Urothelium cell line (cell line): ENCODE data around the gene RXRA.

Experiments
- DNase-seq: peaks from one replicate; pipeline ENCODE4 v3.0.0; 2011; ENCODE audit warnings: low spot score, mixed read lengths
- FAIRE-seq: peaks from 2 replicates; lab custom pipeline; 2011; peaks lifted over from hg19 to GRCh38; lab: Jason Lieb, UNC

Gene RXRA

GRCh38 chr9:134335061-134335460 lies 8.8 kb downstream of the RXRA start:
- FAIRE-seq (no peak), DNase-seq (no peak)

DNA sequence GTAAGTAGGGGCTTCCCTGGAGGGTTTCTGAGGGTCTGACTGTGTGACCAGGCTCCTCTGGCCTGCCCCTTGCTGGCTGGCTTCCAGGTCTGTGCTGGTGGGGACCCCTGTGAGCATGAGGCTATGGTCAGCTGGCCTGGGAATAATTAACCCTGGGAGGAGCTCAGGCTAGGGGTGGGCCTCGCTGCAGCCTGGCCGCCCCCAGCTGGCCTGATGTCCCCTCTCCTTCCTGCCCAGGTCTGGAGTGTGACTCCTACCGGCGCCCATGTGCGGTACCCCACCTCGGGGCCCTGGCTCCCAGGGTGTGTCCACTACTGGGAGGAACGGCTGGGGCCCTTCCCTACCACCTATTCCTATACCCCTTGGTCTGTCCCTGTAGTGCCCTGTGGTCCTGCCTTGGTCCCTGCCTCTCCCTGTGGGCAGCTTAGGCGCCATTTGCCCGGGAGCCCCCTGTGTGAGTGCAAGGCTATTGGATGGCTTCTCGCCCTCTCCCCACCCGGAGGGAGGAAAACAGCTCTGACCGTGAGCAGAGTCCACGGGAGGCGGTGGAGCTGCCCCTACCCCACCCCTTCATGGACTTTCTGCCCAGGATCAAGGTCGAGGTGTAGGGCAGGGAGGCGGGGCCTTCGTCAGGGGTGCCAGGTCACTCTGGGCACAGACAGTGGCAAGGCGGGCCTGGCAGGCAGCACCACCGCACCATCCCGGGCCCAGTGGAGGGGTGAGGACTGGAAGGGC lies 9.4 kb downstream of the RXRA start:
- FAIRE-seq (no peak), DNase-seq (no peak)

GRCh38 chr9:134336228-134336627 lies 10.0 kb downstream of the RXRA start:
- DNase-seq (no peak), FAIRE-seq (no peak)

DNA sequence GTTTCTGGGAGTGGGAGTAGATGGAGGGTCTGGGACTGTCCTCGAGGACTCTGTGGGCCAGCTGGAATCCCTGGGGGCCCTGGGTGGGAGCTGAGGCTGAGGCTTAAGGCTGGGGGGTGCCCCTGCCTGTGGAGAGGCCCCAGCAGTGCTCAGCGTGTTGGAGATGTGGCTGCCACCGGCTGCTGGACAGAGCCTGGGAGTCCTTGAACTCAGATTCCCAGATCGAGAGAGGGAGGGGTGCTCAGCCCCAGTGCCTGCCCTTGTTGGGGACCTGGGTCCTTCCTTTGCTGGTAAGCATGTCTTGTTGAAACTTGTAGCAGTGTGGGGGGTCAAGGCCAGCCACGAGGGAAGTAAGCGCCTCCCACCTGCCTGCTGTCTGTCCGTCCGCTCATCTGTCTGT lies 10.7 kb downstream of the RXRA start:
- DNase-seq: no peak
- FAIRE-seq: no peak

DNA sequence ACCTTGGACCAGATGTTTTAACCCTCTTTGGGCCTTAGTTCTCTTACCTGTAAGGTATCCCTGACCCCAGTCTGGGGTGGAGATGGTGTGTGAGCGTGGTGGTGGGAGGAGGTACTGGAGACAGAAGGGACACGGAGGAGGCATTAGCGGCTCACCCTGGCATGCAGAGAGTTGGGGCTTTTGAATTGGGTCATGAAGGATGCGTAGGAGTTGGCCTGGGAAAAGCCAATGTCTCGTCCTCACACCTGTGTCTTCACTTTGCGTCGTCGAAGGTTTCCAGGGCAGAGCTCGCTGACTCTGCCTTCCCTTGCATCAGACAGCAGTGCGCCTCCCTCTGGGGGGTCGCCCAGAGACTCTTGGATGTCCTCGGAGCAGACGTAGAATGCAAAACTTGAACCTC lies 11.2 kb downstream of the RXRA start:
- FAIRE-seq (no peak), DNase-seq (no peak)

- DNase-seq (no peak), FAIRE-seq (no peak)
These were observed 12.3 kb downstream of the RXRA start for GRCh38 chr9:134338394-134339182.

DNA sequence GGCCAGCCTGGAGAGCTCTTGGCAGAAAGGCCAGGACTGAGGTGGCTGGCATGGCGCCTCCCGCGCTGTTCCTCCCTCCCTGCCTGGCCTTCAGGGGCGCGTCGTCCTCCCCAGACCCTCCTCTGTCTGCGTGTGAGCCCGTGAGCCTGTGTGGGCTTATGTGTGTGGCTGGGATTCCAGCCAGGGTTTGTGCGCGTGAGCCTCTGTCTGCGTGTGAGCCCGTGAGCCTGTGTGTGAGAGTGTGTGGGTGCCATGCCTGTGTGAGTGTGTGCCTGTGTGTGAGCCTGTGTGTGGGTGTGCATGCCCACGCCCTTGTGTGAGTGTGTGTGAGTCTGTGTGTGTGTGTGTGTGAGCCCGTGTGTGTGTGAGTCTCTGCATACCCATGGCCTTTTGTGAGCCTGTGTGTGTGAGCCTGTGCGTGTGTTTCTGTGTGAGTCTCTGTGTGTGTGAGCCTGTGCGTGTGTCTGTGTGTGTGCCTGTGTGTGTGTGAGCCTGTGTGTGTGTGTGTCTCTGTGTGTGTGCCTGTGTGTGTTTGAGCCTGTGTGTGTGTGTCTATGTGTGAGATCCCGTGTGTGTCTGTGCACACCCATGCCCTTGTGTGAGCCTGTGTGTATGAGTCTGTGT lies 13.0 kb downstream of the RXRA start:
- FAIRE-seq: peak; percentile 5

GRCh38 chr9:134340475-134341160 lies 14.4 kb downstream of the RXRA start:
- no peak for FAIRE-seq
- no peak for DNase-seq

More for the DNA sequence above, 13.0 kb downstream of the RXRA start:
- DNase-seq: no peak

DNA sequence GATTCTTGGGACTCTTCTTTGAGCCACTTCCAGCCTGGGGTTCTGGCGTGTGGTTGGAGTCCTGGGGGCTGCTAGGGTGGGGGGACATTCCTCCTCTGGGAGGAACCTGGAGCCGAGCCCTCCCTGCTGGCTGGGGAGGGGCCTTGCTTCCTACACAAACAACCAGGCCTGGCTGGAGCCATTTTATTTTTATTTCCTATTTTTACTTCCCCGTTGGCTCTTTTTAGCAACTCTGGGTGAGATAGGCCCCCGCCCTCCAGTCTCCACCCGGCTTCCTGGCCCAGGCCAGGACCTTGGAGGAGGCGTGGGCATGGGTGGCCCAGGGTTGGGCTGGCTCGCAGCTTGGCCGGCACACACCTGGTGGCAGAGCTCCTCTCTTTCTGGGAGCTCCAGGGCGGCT lies 15.1 kb downstream of the RXRA start:
- DNase-seq (no peak), FAIRE-seq (no peak)

DNA sequence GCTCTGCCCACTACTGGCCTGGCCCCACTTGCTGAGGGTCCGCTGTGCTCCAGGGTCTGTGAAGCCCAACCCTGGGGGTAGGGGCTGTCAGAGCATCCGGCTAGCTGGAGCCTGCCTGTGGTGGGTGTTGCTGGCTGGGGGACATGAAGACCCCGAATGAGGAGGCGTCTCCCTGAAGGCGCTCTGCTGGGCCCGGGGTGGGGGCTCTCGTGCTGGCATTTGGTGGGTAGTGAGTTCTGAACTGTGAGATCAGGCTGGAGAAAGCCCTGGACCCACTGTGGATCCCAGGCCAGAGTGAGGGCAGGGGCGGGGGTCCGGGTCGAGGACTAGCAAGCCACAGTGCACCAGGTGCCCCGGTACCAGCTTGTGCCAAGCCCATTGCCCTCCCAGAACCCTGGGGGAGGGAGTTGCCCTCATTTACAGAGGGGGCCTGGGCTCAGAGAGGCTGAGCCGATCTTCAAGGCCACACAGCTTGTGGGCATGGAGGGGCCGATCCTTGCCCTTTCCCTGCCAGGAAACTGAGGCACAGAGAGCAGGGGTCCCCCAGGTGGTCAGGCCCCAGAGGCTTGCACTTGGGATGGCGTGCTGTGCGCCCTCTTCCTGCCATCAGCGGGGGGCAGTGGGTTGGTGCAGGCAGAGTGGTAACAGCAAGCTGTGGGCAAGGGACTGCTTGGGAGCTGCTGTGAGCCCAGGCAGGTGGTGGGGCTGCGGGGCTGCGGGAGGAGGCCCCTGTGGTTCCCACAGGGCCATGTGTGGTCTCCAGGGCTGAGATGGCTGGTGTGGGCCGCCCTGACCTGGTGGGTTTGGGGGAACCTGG lies 15.9 kb downstream of the RXRA start:
- FAIRE-seq: no peak
- no peak for DNase-seq

- DNase-seq: no peak
- FAIRE-seq: no peak
These were observed 16.5 kb downstream of the RXRA start for GRCh38 chr9:134342746-134343115.

DNA sequence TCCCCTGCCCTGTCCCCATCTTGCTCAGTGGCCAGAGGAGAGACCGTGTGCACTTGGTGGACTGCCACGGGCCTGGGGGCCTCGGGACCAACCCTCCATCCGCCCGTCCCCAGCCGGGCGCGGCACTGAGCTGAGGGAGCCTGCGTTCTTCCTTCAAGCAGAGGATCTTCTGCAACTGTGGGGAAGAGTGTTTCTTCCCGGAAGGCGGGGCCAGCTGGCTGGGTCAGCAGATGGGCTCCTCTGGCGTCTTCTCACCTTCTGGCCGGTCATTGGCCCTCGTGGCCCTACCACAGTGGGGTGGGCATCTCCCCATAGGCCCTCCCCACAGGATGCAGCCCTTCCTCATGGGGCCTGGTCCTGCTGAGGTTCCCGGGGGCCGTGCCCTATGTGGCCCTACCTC lies 17.4 kb downstream of the RXRA start:
- FAIRE-seq: no peak
- DNase-seq: no peak

GRCh38 chr9:134344068-134344799 lies 18.0 kb downstream of the RXRA start:
- FAIRE-seq (no peak), DNase-seq (no peak)

DNA sequence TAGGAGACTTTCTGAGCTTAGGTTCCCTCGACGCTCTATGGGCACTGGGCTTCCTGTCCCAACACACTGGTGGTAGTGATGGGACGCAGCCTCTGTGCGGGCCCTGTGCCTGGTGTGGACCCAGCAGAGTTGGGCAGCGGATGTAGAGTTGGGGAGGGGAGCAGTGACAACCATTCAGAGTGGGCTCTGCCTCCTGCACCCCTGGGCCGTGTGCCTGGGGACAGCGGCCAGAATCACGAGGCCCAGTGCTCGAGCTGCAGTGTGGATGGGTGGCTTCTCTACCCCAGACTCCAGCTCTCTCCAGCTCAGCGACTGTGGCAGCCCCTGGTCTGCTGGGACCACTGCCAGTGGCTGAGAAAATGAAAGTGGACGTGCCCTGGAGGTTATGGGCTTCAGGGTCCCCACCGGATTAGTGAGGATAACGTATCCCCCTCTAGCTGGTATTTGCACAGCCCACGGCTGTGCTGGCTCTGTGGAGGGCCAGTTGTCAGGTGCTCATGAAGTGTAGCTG lies 18.6 kb downstream of the RXRA start:
- DNase-seq (no peak), FAIRE-seq (no peak)

DNA sequence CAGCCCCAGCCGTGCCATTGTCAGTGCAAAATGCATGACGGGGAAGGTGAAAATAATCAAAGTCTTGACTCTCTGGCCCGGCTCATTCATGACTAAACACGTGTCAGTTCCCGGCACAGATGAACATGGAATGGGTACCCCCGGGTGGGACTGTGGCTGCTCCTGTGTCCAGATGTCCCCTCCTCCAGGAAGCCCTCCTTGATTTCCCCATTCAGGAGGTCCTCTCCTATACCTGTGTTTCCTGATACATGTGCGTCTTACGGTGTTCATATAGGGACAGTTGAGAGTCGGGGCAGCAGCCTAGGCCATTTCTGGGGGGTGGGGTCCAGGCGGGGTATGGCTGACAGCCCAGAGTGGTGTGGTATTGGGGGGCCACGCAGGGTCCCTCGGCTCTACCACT lies 19.5 kb downstream of the RXRA start:
- no peak for FAIRE-seq
- no peak for DNase-seq

DNA sequence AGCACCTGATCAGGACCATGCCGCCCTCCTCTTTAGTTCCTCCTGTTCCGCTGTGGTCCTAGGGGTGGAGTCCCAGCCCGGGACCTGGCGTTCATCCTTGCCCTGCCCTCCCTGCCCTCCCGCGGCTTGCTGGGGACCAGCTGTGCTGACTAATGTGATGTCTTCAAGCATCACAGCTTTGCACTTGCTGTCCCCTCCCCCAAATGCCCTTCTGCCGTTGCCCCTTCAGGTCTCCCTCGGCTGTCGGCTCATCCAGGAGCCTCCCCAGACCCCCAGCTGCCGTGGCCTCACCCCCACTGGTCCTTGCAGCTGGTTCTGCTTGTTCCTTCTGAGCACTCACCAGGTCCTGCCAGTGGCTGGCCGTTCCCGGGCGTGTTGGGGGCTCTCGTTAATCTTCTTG lies 19.9 kb downstream of the RXRA start:
- no peak for DNase-seq

DNA sequence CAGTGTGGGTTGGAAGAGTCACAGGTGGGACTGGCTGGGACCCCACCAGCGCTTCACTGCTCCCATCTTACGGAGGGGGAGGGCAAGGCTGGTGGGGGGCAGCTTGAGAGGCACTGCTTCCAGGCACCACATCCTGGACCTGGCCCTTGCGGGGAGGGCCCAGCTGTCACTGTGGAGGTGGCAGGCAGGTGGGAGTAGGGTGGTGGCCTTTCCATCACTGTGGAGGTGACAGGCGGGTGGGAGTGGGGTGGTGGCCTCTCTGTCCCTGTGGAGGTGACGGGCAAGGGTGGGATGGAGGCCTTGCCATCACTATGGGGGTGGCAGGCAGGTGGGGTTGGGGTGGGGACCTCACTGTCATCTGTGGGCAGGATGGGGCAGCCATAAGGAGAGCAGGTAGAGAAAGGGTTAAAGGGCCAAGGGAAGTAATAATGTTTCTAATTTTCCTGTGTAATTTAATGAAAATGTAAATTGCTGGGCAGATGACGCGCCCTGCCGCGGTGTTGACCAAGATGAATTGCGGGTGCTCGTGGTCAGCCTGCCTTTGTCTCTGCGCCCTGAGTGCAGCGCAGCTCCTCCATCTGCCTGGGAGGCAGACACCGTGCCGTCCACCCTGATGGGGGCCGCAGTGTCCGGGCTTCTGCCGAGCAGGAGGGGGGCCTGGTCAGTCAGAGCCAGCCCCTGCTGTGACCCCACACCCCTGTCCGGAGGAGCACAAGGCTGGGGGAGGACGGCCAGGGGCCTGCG lies 20.8 kb downstream of the RXRA start:
- DNase-seq (no peak), FAIRE-seq (no peak)

More for the DNA sequence above, 19.9 kb downstream of the RXRA start:
- no peak for FAIRE-seq

DNA sequence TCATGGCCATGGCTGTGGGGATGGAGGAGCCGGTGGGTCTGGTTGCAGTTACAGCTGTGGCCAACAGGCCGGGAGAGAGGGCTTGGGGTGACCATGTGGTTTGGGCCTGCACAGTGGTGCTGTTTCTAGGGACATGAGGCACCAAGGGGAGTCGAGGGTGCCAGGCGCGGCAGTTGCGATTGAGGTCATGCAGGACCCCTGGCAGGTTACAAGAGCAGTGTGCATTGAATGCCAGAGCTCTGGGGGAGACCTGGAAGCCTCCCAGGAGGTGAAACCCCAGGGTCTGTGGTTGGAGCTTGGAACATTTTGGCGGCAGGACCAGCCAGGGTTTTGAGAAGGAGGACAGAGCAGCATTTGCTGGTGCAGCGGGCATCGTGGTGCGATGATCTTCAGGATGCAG lies 21.7 kb downstream of the RXRA start:
- no peak for DNase-seq
- FAIRE-seq: no peak
